HepG2 (cell line): Measurements from ENCODE around the gene WDR54. TPM values are rescaled to one million over a fixed set of nuclear protein-coding genes. Genes with fewer than 3 reads are reported as not detected.

Experiments used
- ATAC-seq: fragments of 200-7000 bp; cut with Tn5 transposase; 3 replicates; pipeline ENCODE4 v1.9.1; 2020; ENCODE audit warnings: mild to moderate bottlenecking, moderate library complexity
- BruUV-seq: library from RNA; stranded (reverse); fragments of 400-500 nt; replicated peaks from 2 replicates; lab custom pipeline; 2021; lab: Mats Ljungman, UMichigan
- CTCF ChIA-PET: fragments of 300-600 bp; formaldehyde crosslinking; extraction: SDS; loops from one replicate; lab custom pipeline; 2021; ENCODE audit warnings: low total read pairs, inconsistent platforms, low intra/inter-chr PET ratio; lab: Yijun Ruan, JAX
- POLR2A ChIA-PET: fragments of 350-600 bp; sonication (Branson Sonifier 250); formaldehyde crosslinking; loops from one replicate; lab custom pipeline; 2020; ENCODE audit warnings: antibody characterized with exemption, inconsistent platforms; lab: Yijun Ruan, JAX
- DNase-seq: peaks from one replicate; pipeline ENCODE4 v3.0.0-alpha.2; 2015; ENCODE audit warnings: low spot score
- FAIRE-seq: peaks from 3 replicates; lab custom pipeline; 2011; peaks lifted over from hg19 to GRCh38; lab: Jason Lieb, UNC
- H2AFZ ChIP-seq: one replicate; pipeline ENCODE4 v1.6.1; 2011; ENCODE audit warnings: low read length, inconsistent platforms
- H3K27ac ChIP-seq: fragments of 300-600 bp; 3 replicates; pipeline ENCODE4 v1.8.0; 2011; ENCODE audit warnings: mixed run types, mild to moderate bottlenecking, mixed read lengths, low read length, inconsistent platforms; ENCODE audit not compliant: insufficient read depth; ENCODE audit errors: extremely low read length
- H3K27me3 ChIP-seq, 2 experiments: fragments of 200-600 bp in 1 of 2; 2 replicates in 1 of 2; 3 replicates in 1 of 2; pipeline versions ENCODE4 v1.6.0 to v1.8.0; 2011; ENCODE audit warnings: low read length in 2 of 2, mild to moderate bottlenecking in 2 of 2, moderate library complexity in 2 of 2, inconsistent platforms in 1 of 2; ENCODE audit not compliant: insufficient read depth in 2 of 2, control insufficient read depth in 1 of 2
- H3K36me3 ChIP-seq, 2 experiments: fragments of 200-600 bp in 1 of 2; replicated peaks in 1 of 2; 2 replicates in 1 of 2; 3 replicates in 1 of 2; pipeline versions ENCODE4 v1.5.1 to v1.8.0; 2011; ENCODE audit warnings: low read length in 2 of 2, inconsistent platforms in 1 of 2; ENCODE audit not compliant: insufficient read depth in 2 of 2, control insufficient read depth in 1 of 2
- H3K4me1 ChIP-seq: 2 replicates; pipeline ENCODE4 v1.5.1; 2012; ENCODE audit warnings: low read length, inconsistent platforms; ENCODE audit not compliant: insufficient read depth
- H3K4me2 ChIP-seq: 2 replicates; pipeline ENCODE4 v1.6.0; 2011; ENCODE audit warnings: low read depth, low read length, inconsistent platforms
- H3K4me3 ChIP-seq, 3 experiments: fragments of 200-600 bp in 1 of 3; sonication (generic), shearing (Covaris generic) in 1 of 3; replicated peaks in 1 of 3; 2 replicates each; pipeline ENCODE4 v1.5.1; 2011 to 2016; ENCODE audit warnings: low read length in 3 of 3, inconsistent platforms in 2 of 3, low read depth in 2 of 3, mild to moderate bottlenecking in 2 of 3, control low read depth in 1 of 3, mixed read lengths in 1 of 3; ENCODE audit not compliant: insufficient read depth in 1 of 3
- H3K79me2 ChIP-seq: one replicate; pipeline ENCODE4 v1.6.1; 2011; ENCODE audit warnings: low read length, inconsistent platforms; ENCODE audit not compliant: insufficient read depth
- H3K9ac ChIP-seq: 2 replicates; pipeline ENCODE4 v1.6.0; 2011; ENCODE audit warnings: mild to moderate bottlenecking, low read depth, low read length, inconsistent platforms; ENCODE audit not compliant: insufficient read depth
- H3K9me3 ChIP-seq: 2 replicates; pipeline ENCODE4 v1.5.1; 2012; ENCODE audit warnings: mild to moderate bottlenecking, low read length
- H4K20me1 ChIP-seq: 2 replicates; pipeline ENCODE4 v1.6.0; 2011; ENCODE audit warnings: inconsistent platforms, mild to moderate bottlenecking, low read length, moderate library complexity; ENCODE audit not compliant: insufficient read depth
- BRD4 ChIP-seq: sonication (generic); formaldehyde crosslinking; IDR thresholded peaks from 2 replicates; pipeline ENCODE4 v1.4.0; 2020; ENCODE audit warnings: missing genetic modification reagents
- DNMT3B ChIP-seq: conservative IDR thresholded peaks from 2 replicates; pipeline ENCODE4 v1.6.1; 2016; ENCODE audit warnings: missing biosample characterization, control low read depth
- FOXO4 ChIP-seq: sonication (generic); formaldehyde crosslinking; conservative IDR thresholded peaks from 2 replicates; pipeline ENCODE4 v1.8.1; 2023; ENCODE audit warnings: missing genetic modification reagents
- GABPA ChIP-seq, 2 experiments: IDR thresholded peaks; 2 replicates each; pipeline ENCODE4 v1.6.1; 2011 to 2016; ENCODE audit warnings: low read depth in 2 of 2, low read length in 1 of 2, missing biosample characterization in 1 of 2, missing genetic modification characterization in 1 of 2
- HDAC1 ChIP-seq: sonication (generic); formaldehyde crosslinking; IDR thresholded peaks from 2 replicates; pipeline ENCODE4 v1.5.1; 2020; ENCODE audit warnings: mild to moderate bottlenecking, missing genetic modification reagents
- JARID2 ChIP-seq: sonication (generic); formaldehyde crosslinking; IDR thresholded peaks from 2 replicates; pipeline ENCODE4 v1.8.1; 2023; ENCODE audit warnings: missing genetic modification reagents, inconsistent platforms; ENCODE audit not compliant: insufficient replicate concordance
- MTF1 ChIP-seq: sonication (generic); formaldehyde crosslinking; IDR thresholded peaks from 2 replicates; pipeline ENCODE4 v1.5.0; 2020; ENCODE audit warnings: missing genetic modification reagents
- NBN ChIP-seq: fragments of 450-650 bp; conservative IDR thresholded peaks from 2 replicates; pipeline ENCODE4 v1.6.1; 2017
- SRSF1 ChIP-seq: fragments of 200-400 bp; formaldehyde crosslinking; optimal IDR thresholded peaks from 2 replicates; pipeline ENCODE3; 2017; ENCODE audit warnings: mild to moderate bottlenecking, low read depth, low read length, moderate library complexity
- ZFYVE20 ChIP-seq: sonication (generic); formaldehyde crosslinking; IDR thresholded peaks from 2 replicates; pipeline ENCODE4 v1.8.0; 2023; ENCODE audit warnings: low read depth, mild to moderate bottlenecking, moderate library complexity, missing genetic modification reagents, borderline replicate concordance
- ZMYM4 ChIP-seq: sonication (generic); formaldehyde crosslinking; IDR thresholded peaks from 2 replicates; pipeline ENCODE4 v1.8.1; 2023; ENCODE audit warnings: mild to moderate bottlenecking, missing genetic modification reagents
- ZNF512 ChIP-seq: sonication (generic); formaldehyde crosslinking; IDR thresholded peaks from 2 replicates; pipeline ENCODE4 v1.4.0; 2020; ENCODE audit warnings: mild to moderate bottlenecking, missing genetic modification reagents
- ZNF550 ChIP-seq: sonication (generic); formaldehyde crosslinking; IDR thresholded peaks from 2 replicates; pipeline ENCODE4 v1.4.0; 2020; ENCODE audit warnings: mild to moderate bottlenecking, missing genetic modification reagents, borderline replicate concordance
- ZNF691 ChIP-seq: sonication (generic); formaldehyde crosslinking; IDR thresholded peaks from 2 replicates; pipeline ENCODE4 v1.4.0; 2020; ENCODE audit warnings: missing genetic modification reagents, low read depth, mild to moderate bottlenecking, borderline replicate concordance
- ZNF792 ChIP-seq: IDR thresholded peaks from 2 replicates; pipeline ENCODE4 v1.6.1; 2016
- WGBS: methylation state at CpG from one replicate; pipeline ENCODE4 v1.1.6; 2017; ENCODE audit warnings: low lambda C conversion rate; 5-methylcytosine and 5-hydroxymethylcytosine counted together
- in situ Hi-C: cut with HindIII; loops from 2 replicates; pipeline ENCODE4 v1.10.0; 2017; ENCODE audit warnings: low pct_unique_long_range_greater_than_20kb; ENCODE audit not compliant: extremely low pct_ligation_motif_present
- intact Hi-C: fragments of 100-400 bp; cut with micrococcal nuclease; formaldehyde crosslinking; loops from one replicate; pipeline ENCODE4 v1.10.0; 2022; ENCODE audit not compliant: unreplicated experiment
- polyA plus RNA-seq, 8 experiments: library from polyadenylated mRNA; depleted of rRNA in 3 of 8; stranded (reverse) in 7 of 8; unstranded in 1 of 8; fragments of >200 nt; fragmentation: Illumina TruSeq in 4 of 8; extraction: Trizol in 4 of 8; gene quantifications; 2 replicates each; pipeline versions ENCODE4 v1.2.1 to v1.2.3, GENCODE V29; 2011 to 2016; ENCODE audit warnings: low read depth in 4 of 8, missing spikeins in 1 of 8, mixed read lengths in 1 of 8; ENCODE audit not compliant: insufficient read depth in 1 of 8
- total RNA-seq, 5 experiments: library from RNA; depleted of rRNA; stranded (reverse); fragments of >200 nt; fragmentation: Illumina TruSeq; extraction: Trizol; gene quantifications; 2 replicates each; pipeline ENCODE4 v1.2.3, GENCODE V29; 2016; ENCODE audit warnings: low read depth in 1 of 5
- TF ChIP-seq, protein P1 (sequence below): sonication (generic); formaldehyde crosslinking; IDR thresholded peaks from 2 replicates; pipeline ENCODE4 v1.5.0; 2020; ENCODE audit warnings: mild to moderate bottlenecking, missing genetic modification reagents

WDR54 gene
- total and polyA plus RNA-seq, 2 of the 13 experiments (the other 11 are each of a cell fraction or from before 2014, with no cell fraction given): 2.0 to 17.3 TPM

GRCh38 chr2:74457129-74457548 is 35.6 kb downstream of the WDR54 start (continued):
- TF ChIP-seq, protein P1, sequence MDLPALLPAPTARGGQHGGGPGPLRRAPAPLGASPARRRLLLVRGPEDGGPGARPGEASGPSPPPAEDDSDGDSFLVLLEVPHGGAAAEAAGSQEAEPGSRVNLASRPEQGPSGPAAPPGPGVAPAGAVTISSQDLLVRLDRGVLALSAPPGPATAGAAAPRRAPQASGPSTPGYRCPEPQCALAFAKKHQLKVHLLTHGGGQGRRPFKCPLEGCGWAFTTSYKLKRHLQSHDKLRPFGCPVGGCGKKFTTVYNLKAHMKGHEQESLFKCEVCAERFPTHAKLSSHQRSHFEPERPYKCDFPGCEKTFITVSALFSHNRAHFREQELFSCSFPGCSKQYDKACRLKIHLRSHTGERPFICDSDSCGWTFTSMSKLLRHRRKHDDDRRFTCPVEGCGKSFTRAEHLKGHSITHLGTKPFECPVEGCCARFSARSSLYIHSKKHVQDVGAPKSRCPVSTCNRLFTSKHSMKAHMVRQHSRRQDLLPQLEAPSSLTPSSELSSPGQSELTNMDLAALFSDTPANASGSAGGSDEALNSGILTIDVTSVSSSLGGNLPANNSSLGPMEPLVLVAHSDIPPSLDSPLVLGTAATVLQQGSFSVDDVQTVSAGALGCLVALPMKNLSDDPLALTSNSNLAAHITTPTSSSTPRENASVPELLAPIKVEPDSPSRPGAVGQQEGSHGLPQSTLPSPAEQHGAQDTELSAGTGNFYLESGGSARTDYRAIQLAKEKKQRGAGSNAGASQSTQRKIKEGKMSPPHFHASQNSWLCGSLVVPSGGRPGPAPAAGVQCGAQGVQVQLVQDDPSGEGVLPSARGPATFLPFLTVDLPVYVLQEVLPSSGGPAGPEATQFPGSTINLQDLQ (CRISPR knock-in tag): peak; percentile 53; the same call in 1 of the 2 replicates
- TF ChIP-seq ZFYVE20: no peak
- TF ChIP-seq, all 625 proteins: peak for 27

DNA sequence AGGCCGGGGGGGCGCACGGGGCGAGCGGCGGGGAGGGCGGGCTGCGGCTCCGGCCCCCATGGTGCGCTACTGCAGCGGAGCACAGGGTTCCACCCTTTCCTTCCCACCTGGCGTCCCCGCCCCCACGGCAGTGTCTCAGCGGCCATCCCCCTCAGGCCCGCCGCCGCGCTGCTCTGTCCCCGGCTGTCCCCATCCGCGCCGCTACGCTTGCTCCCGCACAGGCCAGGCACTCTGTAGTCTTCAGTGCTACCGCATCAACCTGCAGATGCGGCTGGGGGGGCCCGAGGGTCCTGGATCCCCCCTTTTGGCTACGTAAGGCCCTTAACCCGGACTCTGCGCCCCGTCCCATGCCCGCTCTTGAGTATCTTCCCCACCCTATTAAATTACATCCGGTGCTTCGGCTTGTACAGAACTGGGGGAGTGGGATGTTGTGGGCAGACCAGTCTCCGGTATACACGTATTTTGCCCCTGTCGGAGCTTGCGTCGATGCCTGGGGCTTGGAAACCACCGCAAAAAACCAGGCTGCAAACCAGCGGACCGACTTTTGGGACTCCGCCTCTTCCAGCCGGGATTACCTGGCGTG is 36.1 kb downstream of the WDR54 start:
- WGBS: 1% methylated on average over 14 of the region's 46 CpGs
- TF ChIP-seq SRSF1 (no peak), BRD4 (CRISPR knock-in tag) (peak; percentile 82), ZNF792 (no peak), DNMT3B (no peak), HDAC1 (CRISPR knock-in tag) (peak; percentile 65; the same call in 1 of the 2 replicates), ZNF691 (CRISPR knock-in tag) (peak; percentile 63; the same call in 1 of the 2 replicates), ZNF550 (no peak), ZNF512 (CRISPR knock-in tag) (no peak), MTF1 (CRISPR knock-in tag) (no peak), GABPA (IDR thresholded peaks at IDR 0.05; ENCODE audit: low read depth, low read length) (no peak), GABPA (CRISPR knock-in tag; IDR thresholded peaks at IDR 0.05; ENCODE audit: low read depth) (no peak; the same call in 1 of the 2 replicates), ZMYM4 (peak; percentile 64), FOXO4 (CRISPR knock-in tag) (no peak), JARID2 (CRISPR knock-in tag) (no peak), NBN (no peak)

More for the DNA sequence above, 36.1 kb downstream of the WDR54 start:
- peaks cover 44% of the 10 kb centered on the region for H3K4me1 ChIP-seq
- no peaks in the 10 kb centered on the region; a peak in 1 of 5 replicates for H3K27me3 ChIP-seq
- intact Hi-C loops (loop anchor here (1.0 to 2.0 kb wide), 3 partner anchors 15 to 71 kb away; partner anchors contain the start of genes AUP1, HTRA2 and MRPL53), in situ Hi-C loops (no loop called here)
- peak overlapping the region; percentile 75 to 92 (median 76) for H3K4me3 ChIP-seq
- peak overlapping the region; percentile 89 for H3K27ac ChIP-seq
- peaks cover 1 to 17% of the 10 kb centered on the region in 2 experiments for H3K36me3 ChIP-seq
- H3K4me2 ChIP-seq: peak overlapping the region; percentile 95
- H4K20me1 ChIP-seq: peaks cover 4% of the 10 kb centered on the region; the same call in 1 of the 2 replicates
- no peak overlapping the region for H2AFZ ChIP-seq
- ChIA-PET CTCF (no interaction called here), POLR2A (interaction anchor here (0.6 to 12.4 kb wide), 22 partner anchors 10 to 1244 kb away, joined by 3 to 342 read pairs (median 10); partner anchors contain the start of genes AUP1, C2orf81, CCDC142 and DQX1)
- no TSS peak for BruUV-seq
- no peaks in the 10 kb centered on the region for H3K9me3 ChIP-seq
- peak overlapping the region; percentile 85 for H3K9ac ChIP-seq
- DNase-seq (peak; percentile 68), FAIRE-seq (no peak), ATAC-seq (peak; percentile 65)
- H3K79me2 ChIP-seq: peaks cover 22% of the 10 kb centered on the region
